Smooth muscle cell (in vitro differentiated cells): Measurements from ENCODE around the gene ARFRP1. TPM values are rescaled to one million over a fixed set of nuclear protein-coding genes. Genes with fewer than 3 reads are reported as not detected.

Experiments
- DNase-seq: peaks from one replicate; lab custom pipeline; 2025; ENCODE audit not compliant: unreplicated experiment; lab: John Stamatoyannopoulos, UW
- H2AFZ ChIP-seq: fragments of 200-600 bp; sonication (generic); 2 replicates; pipeline ENCODE4 v1.6.0; 2016; ENCODE audit warnings: antibody characterized with exemption, low read depth, mild to moderate bottlenecking
- H3F3A ChIP-seq: fragments of 200-600 bp; sonication (generic); 2 replicates; pipeline ENCODE4 v1.6.0; 2017; ENCODE audit warnings: antibody characterized with exemption, low read depth
- H3K27ac ChIP-seq: fragments of 200-600 bp; sonication (generic); 2 replicates; pipeline ENCODE4 v1.5.1; 2016; ENCODE audit warnings: low read depth, mild to moderate bottlenecking
- H3K27me3 ChIP-seq: fragments of 200-600 bp; sonication (generic); 2 replicates; pipeline ENCODE4 v1.6.1; 2016; ENCODE audit warnings: low read depth, mild to moderate bottlenecking
- H3K36me3 ChIP-seq: fragments of 200-600 bp; sonication (generic); 2 replicates; pipeline ENCODE4 v1.5.1; 2016; ENCODE audit warnings: low read depth
- H3K4me1 ChIP-seq: fragments of 200-600 bp; sonication (generic); 2 replicates; pipeline ENCODE4 v1.5.1; 2016; ENCODE audit warnings: low read depth
- H3K4me2 ChIP-seq: fragments of 200-600 bp; sonication (generic); 2 replicates; pipeline ENCODE4 v1.6.0; 2016; ENCODE audit warnings: mild to moderate bottlenecking
- H3K4me3 ChIP-seq: fragments of 200-600 bp; sonication (generic); 2 replicates; pipeline ENCODE4 v1.5.1; 2016; ENCODE audit warnings: mild to moderate bottlenecking
- H3K79me2 ChIP-seq: fragments of 200-600 bp; sonication (generic); 2 replicates; pipeline ENCODE4 v1.6.0; 2016; ENCODE audit warnings: low read depth, mild to moderate bottlenecking
- H3K9ac ChIP-seq: fragments of 200-600 bp; sonication (generic); 2 replicates; pipeline ENCODE4 v1.6.0; 2016; ENCODE audit warnings: low read depth
- H3K9me3 ChIP-seq: fragments of 200-600 bp; sonication (generic); replicated peaks from 2 replicates; pipeline ENCODE4 v1.5.1; 2016; ENCODE audit warnings: low read depth
- H4K20me1 ChIP-seq: fragments of 200-600 bp; sonication (generic); 2 replicates; pipeline ENCODE4 v1.6.0; 2016; ENCODE audit warnings: low read depth
- WGBS: methylation state at CpG from one replicate; pipeline ENCODE4 v1.1.7; 2016; ENCODE audit warnings: low lambda C conversion rate; 5-methylcytosine and 5-hydroxymethylcytosine counted together
- polyA plus RNA-seq: library from polyadenylated mRNA; unstranded; fragments of >200 nt; fragmentation: Nextera tagmentation; extraction: Ambion mirVana; gene quantifications from 2 replicates; pipeline ENCODE4 v1.2.1, GENCODE V29; 2016
- total RNA-seq: library from RNA; depleted of rRNA; stranded (reverse); fragments of >200 nt; gene quantifications from 2 replicates; pipeline ENCODE4 v1.2.3, GENCODE V29; 2014
- TF ChIP-seq, protein P1 (sequence below): fragments of 200-600 bp; sonication (generic); IDR thresholded peaks from 2 replicates; pipeline ENCODE4 v1.5.1; 2017; ENCODE audit warnings: borderline replicate concordance, mild to moderate bottlenecking, antibody characterized with exemption; ENCODE audit not compliant: insufficient read depth, poor library complexity, severe bottlenecking

The ARFRP1 gene
- total and polyA plus RNA-seq, 2 experiments from 2014 or later, result 11.8 to 42.3 TPM

DNA sequence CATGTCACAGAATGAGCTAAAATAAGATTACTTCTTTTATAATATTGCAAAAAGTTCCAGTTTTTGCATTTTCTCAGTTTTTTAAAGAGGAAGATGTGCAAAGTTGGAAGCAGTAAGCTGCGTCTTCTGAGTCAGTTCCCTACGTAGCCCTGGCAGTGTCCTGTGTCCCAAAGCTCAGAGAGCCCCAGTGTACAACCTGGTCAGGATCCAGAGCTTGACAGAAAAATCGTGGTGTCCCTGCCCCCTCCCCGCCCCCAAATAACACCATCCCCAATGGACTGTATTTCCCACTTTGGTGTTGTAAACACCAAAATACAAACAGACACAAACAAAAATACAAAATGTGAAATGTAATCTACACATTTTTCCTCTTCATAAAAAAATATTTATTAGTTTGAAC lies 36.4 kb upstream of the ARFRP1 start:
- H3K4me3 ChIP-seq, result no peak overlapping the region
- H3K9me3 ChIP-seq, result no peaks in the 10 kb centered on the region
- peaks cover 8% of the 10 kb centered on the region for H3K4me1 ChIP-seq
- H3K36me3 ChIP-seq, result no peaks in the 10 kb centered on the region
- no peaks in the 10 kb centered on the region for H3K27me3 ChIP-seq
- no peak for DNase-seq
- H3K27ac ChIP-seq, result no peak overlapping the region
- peaks cover 10% of the 10 kb centered on the region for H4K20me1 ChIP-seq
- WGBS, result 90% methylated on average over 4 of the region's 4 CpGs
- no peak overlapping the region for H3K4me2 ChIP-seq
- peaks cover 16% of the 10 kb centered on the region for H3F3A ChIP-seq
- TF ChIP-seq, protein P1, sequence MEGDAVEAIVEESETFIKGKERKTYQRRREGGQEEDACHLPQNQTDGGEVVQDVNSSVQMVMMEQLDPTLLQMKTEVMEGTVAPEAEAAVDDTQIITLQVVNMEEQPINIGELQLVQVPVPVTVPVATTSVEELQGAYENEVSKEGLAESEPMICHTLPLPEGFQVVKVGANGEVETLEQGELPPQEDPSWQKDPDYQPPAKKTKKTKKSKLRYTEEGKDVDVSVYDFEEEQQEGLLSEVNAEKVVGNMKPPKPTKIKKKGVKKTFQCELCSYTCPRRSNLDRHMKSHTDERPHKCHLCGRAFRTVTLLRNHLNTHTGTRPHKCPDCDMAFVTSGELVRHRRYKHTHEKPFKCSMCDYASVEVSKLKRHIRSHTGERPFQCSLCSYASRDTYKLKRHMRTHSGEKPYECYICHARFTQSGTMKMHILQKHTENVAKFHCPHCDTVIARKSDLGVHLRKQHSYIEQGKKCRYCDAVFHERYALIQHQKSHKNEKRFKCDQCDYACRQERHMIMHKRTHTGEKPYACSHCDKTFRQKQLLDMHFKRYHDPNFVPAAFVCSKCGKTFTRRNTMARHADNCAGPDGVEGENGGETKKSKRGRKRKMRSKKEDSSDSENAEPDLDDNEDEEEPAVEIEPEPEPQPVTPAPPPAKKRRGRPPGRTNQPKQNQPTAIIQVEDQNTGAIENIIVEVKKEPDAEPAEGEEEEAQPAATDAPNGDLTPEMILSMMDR, result no peak
- H2AFZ ChIP-seq, result no peak overlapping the region
- no peak overlapping the region for H3K9ac ChIP-seq
- H3K79me2 ChIP-seq, result no peaks in the 10 kb centered on the region

GRCh38 chr20:63743210-63743970 lies 35.6 kb upstream of the ARFRP1 start:
- no peaks in the 10 kb centered on the region for H3K79me2 ChIP-seq
- 95% methylated on average over 31 of the region's 31 CpGs for WGBS
- TF ChIP-seq, protein P1, result no peak

DNA sequence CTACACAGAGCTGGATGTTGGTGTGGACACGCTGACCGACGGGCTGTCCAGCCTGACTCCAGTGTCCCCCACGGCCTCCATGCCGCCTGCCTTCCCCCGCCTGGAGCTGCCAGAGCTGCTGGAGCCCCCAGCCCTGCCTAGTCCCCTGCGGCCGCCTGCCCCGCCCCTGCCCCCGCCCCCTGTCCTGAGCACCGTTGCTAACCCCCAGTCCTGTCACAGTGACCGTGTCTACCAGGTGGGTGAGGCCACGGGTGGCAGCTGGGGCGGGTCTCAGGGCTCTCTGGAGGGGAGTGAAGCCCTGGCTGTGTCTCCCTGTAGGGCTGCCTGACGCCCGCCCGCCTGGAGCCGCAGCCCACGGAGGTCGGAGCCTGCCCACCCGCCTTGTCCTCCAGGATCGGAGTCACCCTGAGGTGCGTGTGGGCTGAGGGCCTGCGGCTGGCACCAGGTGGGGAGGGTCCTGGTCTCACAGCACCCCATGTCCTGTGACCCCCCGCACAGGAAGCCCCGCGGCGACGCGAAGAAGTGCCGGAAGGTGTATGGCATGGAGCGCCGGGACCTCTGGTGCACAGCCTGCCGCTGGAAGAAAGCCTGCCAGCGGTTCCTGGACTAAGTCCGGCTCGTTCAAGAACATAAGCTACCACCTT lies 34.7 kb upstream of the ARFRP1 start:
- WGBS, result 99% methylated on average over 23 of the region's 37 CpGs
- Histone ChIP-seq H3K9me3 (no peaks in the 10 kb centered on the region), H3K27me3 (no peaks in the 10 kb centered on the region), H3K79me2 (no peaks in the 10 kb centered on the region), H3K9ac (no peak overlapping the region), H3K4me2 (no peak overlapping the region), H4K20me1 (peaks cover 13% of the 10 kb centered on the region), H3K36me3 (no peaks in the 10 kb centered on the region), H3K4me3 (no peak overlapping the region), H3K4me1 (peaks cover 25% of the 10 kb centered on the region), H2AFZ (no peak overlapping the region), H3K27ac (no peak overlapping the region), H3F3A (peaks cover 27% of the 10 kb centered on the region)
- no peak for DNase-seq
- TF ChIP-seq, protein P1, result no peak

More at GRCh38 chr20:63743210-63743970, 35.6 kb upstream of the ARFRP1 start:
- no peaks in the 10 kb centered on the region for H3K9me3 ChIP-seq
- no peak overlapping the region for H3K27ac ChIP-seq
- peaks cover 23% of the 10 kb centered on the region for H3F3A ChIP-seq
- H3K36me3 ChIP-seq, result no peaks in the 10 kb centered on the region
- H2AFZ ChIP-seq, result no peak overlapping the region
- no peaks in the 10 kb centered on the region for H3K27me3 ChIP-seq
- H3K4me1 ChIP-seq, result peaks cover 16% of the 10 kb centered on the region
- H4K20me1 ChIP-seq, result peaks cover 10% of the 10 kb centered on the region
- H3K9ac ChIP-seq, result no peak overlapping the region
- no peak overlapping the region for H3K4me3 ChIP-seq
- DNase-seq, result no peak
- H3K4me2 ChIP-seq, result no peak overlapping the region
